Fibroblast of lung (primary cell): Measurements from ENCODE around the gene EGLN3. TPM values are rescaled to one million over a fixed set of nuclear protein-coding genes. Genes with fewer than 3 reads are reported as not detected.

Experiments used
- DNase-seq, 2 donors: peaks; one replicate each; pipeline versions ENCODE4 v3.0.0 to v3.0.0-alpha.2; 2010; ENCODE audit warnings: low read depth in 2 of 2
- H2AFZ ChIP-seq: 2 replicates; pipeline ENCODE4 v1.5.1; 2012; ENCODE audit warnings: low read length, control low read depth, inconsistent platforms
- H3K27ac ChIP-seq: 2 replicates; pipeline ENCODE4 v1.5.1; 2011; ENCODE audit warnings: low read length, control low read depth; ENCODE audit not compliant: insufficient read depth
- H3K27me3 ChIP-seq: 2 replicates; pipeline ENCODE4 v1.5.1; 2011; ENCODE audit warnings: mild to moderate bottlenecking, low read length; ENCODE audit not compliant: control insufficient read depth, insufficient read depth
- H3K36me3 ChIP-seq: 2 replicates; pipeline ENCODE4 v1.5.1; 2011; ENCODE audit warnings: low read length; ENCODE audit not compliant: control insufficient read depth, insufficient read depth
- H3K4me1 ChIP-seq: 2 replicates; pipeline ENCODE4 v1.5.1; 2011; ENCODE audit warnings: low read length; ENCODE audit not compliant: control insufficient read depth, insufficient read depth; ENCODE audit errors: extremely low read depth
- H3K4me2 ChIP-seq: 2 replicates; pipeline ENCODE4 v1.5.1; 2011; ENCODE audit warnings: low read length, control low read depth; ENCODE audit not compliant: insufficient read depth; ENCODE audit errors: extremely low read depth
- H3K4me3 ChIP-seq, 4 experiments: fragments of 200-600 bp in 1 of 4; sonication (generic) in 1 of 4; replicated peaks in 1 of 4; 2 replicates each; pipeline ENCODE4 v1.5.1; 2011 to 2016; ENCODE audit warnings: low read length in 4 of 4, low read depth in 3 of 4, mild to moderate bottlenecking in 3 of 4, control low read depth in 2 of 4, inconsistent platforms in 1 of 4, mixed read lengths in 1 of 4; ENCODE audit not compliant: insufficient read depth in 1 of 4; ENCODE audit errors: control extremely low read depth in 1 of 4
- H3K79me2 ChIP-seq: 2 replicates; pipeline ENCODE4 v1.5.1; 2012; ENCODE audit warnings: mild to moderate bottlenecking, low read length, inconsistent platforms; ENCODE audit not compliant: control insufficient read depth, insufficient read depth
- H3K9ac ChIP-seq: 2 replicates; pipeline ENCODE4 v1.5.1; 2011; ENCODE audit warnings: mild to moderate bottlenecking, low read length, control low read depth; ENCODE audit not compliant: insufficient read depth
- H3K9me3 ChIP-seq: 2 replicates; pipeline ENCODE4 v1.5.1; 2012; ENCODE audit warnings: low read depth, low read length; ENCODE audit not compliant: control insufficient read depth, insufficient read depth
- H4K20me1 ChIP-seq: 2 replicates; pipeline ENCODE4 v1.5.1; 2011; ENCODE audit warnings: low read length; ENCODE audit not compliant: control insufficient read depth, insufficient read depth; ENCODE audit errors: extremely low read depth
- EZH2 ChIP-seq: IDR thresholded peaks from 2 replicates; pipeline ENCODE4 v1.5.1; 2012; ENCODE audit warnings: low read length, control low read depth, mild to moderate bottlenecking; ENCODE audit errors: missing control alignments
- polyA plus RNA-seq, 2 donors: library from polyadenylated mRNA; depleted of rRNA in 1 of 2; stranded (reverse) in 1 of 2; unstranded in 1 of 2; fragments of >200 nt; gene quantifications; 2 replicates each; pipeline ENCODE4 v1.2.1, GENCODE V29; 2011 to 2012; ENCODE audit warnings: missing spikeins in 1 of 2
- total RNA-seq: library from RNA; depleted of rRNA; stranded (reverse); fragments of >200 nt; gene quantifications from 2 replicates; pipeline ENCODE4 v1.2.1, GENCODE V29; 2014
- TF ChIP-seq, protein P1 (sequence below), 2 donors: IDR thresholded peaks in 1 of 2; conservative IDR thresholded peaks in 1 of 2; 1 replicate in 1 of 2; 2 replicates in 1 of 2; pipeline ENCODE4 v1.5.1; 2011 to 2012; ENCODE audit warnings: low read length in 2 of 2, control low read depth in 1 of 2, inconsistent platforms in 1 of 2, low read depth in 1 of 2, mild to moderate bottlenecking in 1 of 2

The EGLN3 gene
- total and polyA plus RNA-seq, 2 donors (not counting 1 experiment from before 2014, with no cell fraction given): 0.08 to 0.66 TPM

DNA sequence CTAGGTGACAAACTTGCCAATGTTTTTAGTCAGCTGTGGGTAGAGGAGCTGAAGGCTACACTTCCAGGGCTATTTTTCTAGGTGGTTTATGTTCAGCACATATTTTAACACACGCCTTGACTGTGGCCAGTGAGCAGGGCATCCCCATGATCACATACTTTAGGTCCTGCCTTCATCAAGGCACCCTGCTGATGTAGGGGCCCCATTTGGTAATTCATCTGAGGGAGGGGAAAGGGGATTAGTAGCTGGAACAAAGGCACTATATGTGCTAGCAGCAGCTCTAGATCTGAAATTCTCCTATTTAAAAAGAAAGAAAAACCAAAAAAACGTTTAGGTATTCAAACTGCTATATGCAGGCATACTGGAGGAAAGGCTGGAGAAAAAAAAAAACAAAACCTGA, 14.5 kb downstream of the EGLN3 start:
- Histone ChIP-seq H3K36me3 (no peaks in the 10 kb centered on the region), H2AFZ (no peak overlapping the region), H3K4me1 (no peaks in the 10 kb centered on the region), H3K4me3 (no peak overlapping the region), H3K27ac (no peak overlapping the region), H4K20me1 (no peaks in the 10 kb centered on the region), H3K9me3 (no peaks in the 10 kb centered on the region), H3K9ac (no peak overlapping the region), H3K79me2 (no peaks in the 10 kb centered on the region), H3K4me2 (no peak overlapping the region), H3K27me3 (no peaks in the 10 kb centered on the region)
- TF ChIP-seq EZH2: no peak
- TF ChIP-seq, protein P1, sequence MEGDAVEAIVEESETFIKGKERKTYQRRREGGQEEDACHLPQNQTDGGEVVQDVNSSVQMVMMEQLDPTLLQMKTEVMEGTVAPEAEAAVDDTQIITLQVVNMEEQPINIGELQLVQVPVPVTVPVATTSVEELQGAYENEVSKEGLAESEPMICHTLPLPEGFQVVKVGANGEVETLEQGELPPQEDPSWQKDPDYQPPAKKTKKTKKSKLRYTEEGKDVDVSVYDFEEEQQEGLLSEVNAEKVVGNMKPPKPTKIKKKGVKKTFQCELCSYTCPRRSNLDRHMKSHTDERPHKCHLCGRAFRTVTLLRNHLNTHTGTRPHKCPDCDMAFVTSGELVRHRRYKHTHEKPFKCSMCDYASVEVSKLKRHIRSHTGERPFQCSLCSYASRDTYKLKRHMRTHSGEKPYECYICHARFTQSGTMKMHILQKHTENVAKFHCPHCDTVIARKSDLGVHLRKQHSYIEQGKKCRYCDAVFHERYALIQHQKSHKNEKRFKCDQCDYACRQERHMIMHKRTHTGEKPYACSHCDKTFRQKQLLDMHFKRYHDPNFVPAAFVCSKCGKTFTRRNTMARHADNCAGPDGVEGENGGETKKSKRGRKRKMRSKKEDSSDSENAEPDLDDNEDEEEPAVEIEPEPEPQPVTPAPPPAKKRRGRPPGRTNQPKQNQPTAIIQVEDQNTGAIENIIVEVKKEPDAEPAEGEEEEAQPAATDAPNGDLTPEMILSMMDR (conservative IDR thresholded peaks at IDR 0.05 in 1 of 2, IDR thresholded peaks at IDR 0.05 in 1 of 2; ENCODE audit: low read depth in 1 of 2, low read length in 2 of 2): no peak
- no peak for DNase-seq

DNA sequence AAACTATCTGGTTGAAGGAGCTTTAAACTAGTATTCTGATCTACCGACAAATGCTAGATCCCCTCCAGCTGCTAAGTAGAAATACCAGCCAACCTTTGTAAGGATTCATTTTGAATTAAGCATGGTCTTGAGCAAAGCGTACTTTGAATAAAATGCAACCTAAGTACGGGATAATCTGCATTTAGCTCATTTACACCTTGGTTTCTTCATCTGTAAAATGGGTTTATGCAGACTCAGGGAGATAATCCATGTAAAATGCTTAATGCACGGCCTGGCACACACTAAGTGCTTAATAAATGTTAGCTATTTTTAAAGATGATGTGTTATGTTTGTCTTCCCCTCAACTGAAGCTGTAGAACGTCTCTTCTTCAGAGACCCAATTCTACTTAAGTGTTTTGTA, 15.9 kb downstream of the EGLN3 start:
- Histone ChIP-seq H3K36me3 (no peaks in the 10 kb centered on the region), H2AFZ (no peak overlapping the region), H3K4me3 (no peak overlapping the region), H3K79me2 (no peaks in the 10 kb centered on the region), H3K27me3 (no peaks in the 10 kb centered on the region), H4K20me1 (no peaks in the 10 kb centered on the region), H3K9ac (no peak overlapping the region), H3K27ac (no peak overlapping the region), H3K4me2 (no peak overlapping the region), H3K9me3 (no peaks in the 10 kb centered on the region), H3K4me1 (no peaks in the 10 kb centered on the region)
- no peak for DNase-seq
- no peak for TF ChIP-seq EZH2
- TF ChIP-seq, protein P1 (conservative IDR thresholded peaks at IDR 0.05 in 1 of 2, IDR thresholded peaks at IDR 0.05 in 1 of 2; ENCODE audit: low read depth in 1 of 2, low read length in 2 of 2): no peak

DNA sequence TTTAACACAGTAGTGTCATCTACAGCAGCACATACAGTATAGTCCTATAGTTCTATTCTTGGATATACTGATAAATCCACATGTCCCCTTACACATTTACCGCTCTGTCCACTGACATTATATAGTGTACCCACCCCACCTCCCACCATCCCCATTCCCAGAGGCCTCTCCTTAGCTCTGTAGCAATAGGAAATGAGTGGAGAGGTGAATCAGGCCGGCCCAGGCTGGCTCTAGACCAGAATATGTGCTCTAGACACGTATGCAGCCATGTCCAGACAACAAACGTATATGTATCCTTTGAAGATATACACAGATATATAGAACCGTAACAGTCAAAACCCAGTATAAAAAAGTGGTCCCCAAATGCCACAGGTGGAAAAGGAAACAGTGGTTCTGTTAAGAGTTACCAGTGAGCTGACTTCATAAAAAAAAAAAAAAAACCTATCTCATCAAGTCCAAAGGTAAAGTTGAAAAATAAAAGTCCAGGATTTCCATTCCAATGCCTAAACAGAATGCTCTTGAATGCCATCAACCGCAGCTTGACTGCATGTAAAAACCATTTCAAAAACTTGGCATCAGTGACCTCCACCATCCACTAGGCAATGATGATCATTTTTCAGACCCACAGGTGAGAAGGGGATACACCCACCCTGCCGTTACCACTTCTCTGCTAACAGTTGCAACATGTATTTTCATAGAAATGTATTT, 16.7 kb downstream of the EGLN3 start:
- Histone ChIP-seq H3K9ac (no peak overlapping the region), H3K4me1 (no peaks in the 10 kb centered on the region), H3K9me3 (no peaks in the 10 kb centered on the region), H3K79me2 (no peaks in the 10 kb centered on the region), H3K27me3 (no peaks in the 10 kb centered on the region), H3K4me2 (no peak overlapping the region), H4K20me1 (no peaks in the 10 kb centered on the region), H3K4me3 (no peak overlapping the region), H3K27ac (no peak overlapping the region), H2AFZ (no peak overlapping the region), H3K36me3 (no peaks in the 10 kb centered on the region)
- TF ChIP-seq, protein P1 (conservative IDR thresholded peaks at IDR 0.05 in 1 of 2, IDR thresholded peaks at IDR 0.05 in 1 of 2; ENCODE audit: low read depth in 1 of 2, low read length in 2 of 2): no peak
- no peak for TF ChIP-seq EZH2
- no peak for DNase-seq
